HEK293 (cell line): ENCODE results near the gene ZFP1.

Experiments
- CTCF ChIA-PET: fragments of 350-600 bp; formaldehyde crosslinking; extraction: SDS; loops from one replicate; lab custom pipeline; 2021; ENCODE audit warnings: antibody characterized with exemption; lab: Yijun Ruan, JAX
- POLR2A ChIA-PET: fragments of 300-600 bp; formaldehyde crosslinking; extraction: SDS; loops from one replicate; lab custom pipeline; 2020; ENCODE audit warnings: antibody characterized with exemption, inconsistent platforms; lab: Yijun Ruan, JAX
- H3K27ac ChIP-seq: fragments of 200-500 bp; sonication (Bioruptor generic); 2 replicates; pipeline ENCODE4 v1.5.1; 2014; ENCODE audit warnings: low read depth, low read length, control low read depth, inconsistent platforms; ENCODE audit errors: extremely low read depth
- H3K36me3 ChIP-seq, 2 experiments: fragments of 200-500 bp in 1 of 2; sonication (Bioruptor generic) in 1 of 2; 1 replicate in 1 of 2; 2 replicates in 1 of 2; pipeline ENCODE4 v1.5.1; 2014 to 2017; ENCODE audit warnings: inconsistent platforms in 2 of 2, low read length in 2 of 2; ENCODE audit not compliant: control insufficient read depth in 2 of 2, insufficient read depth in 1 of 2
- H3K4me1 ChIP-seq: fragments of 200-500 bp; sonication (Bioruptor generic); 2 replicates; pipeline ENCODE4 v1.5.1; 2014; ENCODE audit warnings: mild to moderate bottlenecking, low read length, inconsistent platforms; ENCODE audit not compliant: control insufficient read depth, insufficient read depth
- H3K4me3 ChIP-seq: 2 replicates; pipeline ENCODE4 v1.5.1; 2011; ENCODE audit warnings: low read depth, mild to moderate bottlenecking, control low read depth, low read length, moderate library complexity
- H3K9me3 ChIP-seq: fragments of 200-500 bp; sonication (Bioruptor generic); 2 replicates; pipeline ENCODE4 v1.5.1; 2014; ENCODE audit warnings: low read depth, low read length, inconsistent platforms; ENCODE audit not compliant: control insufficient read depth, insufficient read depth
- KLF16 ChIP-seq: fragments of 450-650 bp; formaldehyde crosslinking; IDR thresholded peaks from 2 replicates; pipeline ENCODE4 v1.5.1; 2017; ENCODE audit warnings: missing biosample characterization, missing genetic modification characterization
- MEIS1 ChIP-seq: sonication (generic); formaldehyde crosslinking; IDR thresholded peaks from 2 replicates; pipeline ENCODE4 v1.8.1; 2022; ENCODE audit warnings: missing genetic modification reagents, mild to moderate bottlenecking, borderline replicate concordance
- SETDB1 ChIP-seq: IDR thresholded peaks from one replicate; pipeline ENCODE4 v1.6.1; 2017; ENCODE audit warnings: mild to moderate bottlenecking, low read length, moderate library complexity, mixed read lengths; ENCODE audit not compliant: insufficient read length
- TRIM28 ChIP-seq: IDR thresholded peaks from 2 replicates; pipeline ENCODE4 v1.6.1; 2011; ENCODE audit warnings: low read length, control low read depth, borderline replicate concordance
- ZNF157 ChIP-seq: fragments of 450-650 bp; formaldehyde crosslinking; IDR thresholded peaks from 2 replicates; pipeline ENCODE4 v1.5.1; 2016; ENCODE audit warnings: missing biosample characterization, missing genetic modification characterization
- ZNF184 ChIP-seq: fragments of 450-650 bp; IDR thresholded peaks from 2 replicates; pipeline ENCODE4 v1.5.1; 2018; ENCODE audit warnings: missing biosample characterization, mild to moderate bottlenecking, missing genetic modification characterization
- ZNF19 ChIP-seq: fragments of 450-650 bp; formaldehyde crosslinking; IDR thresholded peaks from 2 replicates; pipeline ENCODE4; 2016; ENCODE audit warnings: missing biosample characterization, missing genetic modification characterization, low read depth
- ZNF211 ChIP-seq: fragments of 450-650 bp; formaldehyde crosslinking; IDR thresholded peaks from 2 replicates; pipeline ENCODE4 v1.5.1; 2016; ENCODE audit warnings: low read depth, missing biosample characterization, missing genetic modification characterization
- ZNF221 ChIP-seq: fragments of 450-650 bp; formaldehyde crosslinking; IDR thresholded peaks from 2 replicates; pipeline ENCODE4 v1.5.1; 2017; ENCODE audit warnings: missing biosample characterization, missing genetic modification characterization, borderline replicate concordance
- ZNF248 ChIP-seq: fragments of 450-650 bp; formaldehyde crosslinking; IDR thresholded peaks from 2 replicates; pipeline ENCODE4 v1.5.1; 2017; ENCODE audit warnings: missing biosample characterization, missing genetic modification characterization
- ZNF274 ChIP-seq, 2 experiments: fragments of 200-500 bp in 1 of 2; fragments of 450-650 bp in 1 of 2; sonication (Bioruptor generic) in 1 of 2; formaldehyde crosslinking in 1 of 2; IDR thresholded peaks; 2 replicates each; pipeline versions ENCODE4 v1.5.1 to v1.6.1; 2014 to 2016; ENCODE audit warnings: borderline replicate concordance in 1 of 2, inconsistent platforms in 1 of 2, low read length in 1 of 2, missing biosample characterization in 1 of 2, missing genetic modification characterization in 1 of 2
- ZNF48 ChIP-seq: fragments of 450-650 bp; formaldehyde crosslinking; IDR thresholded peaks from 2 replicates; pipeline ENCODE4 v1.5.1; 2016; ENCODE audit warnings: missing biosample characterization, missing genetic modification characterization
- ZNF549 ChIP-seq: fragments of 450-650 bp; IDR thresholded peaks from 2 replicates; pipeline ENCODE4 v1.5.1; 2018; ENCODE audit warnings: missing biosample characterization, missing genetic modification characterization, mild to moderate bottlenecking, inconsistent platforms, moderate library complexity
- ZNF555 ChIP-seq: fragments of 450-650 bp; formaldehyde crosslinking; conservative IDR thresholded peaks from 2 replicates; pipeline ENCODE4 v1.5.1; 2017; ENCODE audit warnings: missing biosample characterization, mild to moderate bottlenecking, missing genetic modification characterization, inconsistent platforms
- ZNF560 ChIP-seq: fragments of 450-650 bp; formaldehyde crosslinking; IDR thresholded peaks from 2 replicates; pipeline ENCODE4 v1.5.1; 2017; ENCODE audit warnings: missing biosample characterization, missing genetic modification characterization, borderline replicate concordance
- ZNF621 ChIP-seq: fragments of 450-650 bp; formaldehyde crosslinking; IDR thresholded peaks from 2 replicates; pipeline ENCODE4 v1.5.1; 2017; ENCODE audit warnings: missing biosample characterization, missing genetic modification characterization
- ZNF76 ChIP-seq: fragments of 450-650 bp; formaldehyde crosslinking; IDR thresholded peaks from 2 replicates; pipeline ENCODE4; 2016; ENCODE audit warnings: low read depth, missing biosample characterization, missing genetic modification characterization, borderline replicate concordance
- ZNF776 ChIP-seq: fragments of 450-650 bp; formaldehyde crosslinking; IDR thresholded peaks from 2 replicates; pipeline ENCODE4 v1.5.0; 2017; ENCODE audit warnings: missing biosample characterization, missing genetic modification characterization, borderline replicate concordance
- TF ChIP-seq, protein P1 (sequence below): fragments of 450-650 bp; formaldehyde crosslinking; IDR thresholded peaks from 2 replicates; pipeline ENCODE4 v1.5.1; 2016; ENCODE audit warnings: missing biosample characterization, missing genetic modification characterization
- TF ChIP-seq, protein P2 (sequence below): fragments of 450-650 bp; formaldehyde crosslinking; IDR thresholded peaks from 2 replicates; pipeline ENCODE4 v1.5.1; 2016; ENCODE audit warnings: missing biosample characterization, missing genetic modification characterization
- TF ChIP-seq, protein P3 (sequence below): fragments of 450-650 bp; formaldehyde crosslinking; IDR thresholded peaks from 2 replicates; pipeline ENCODE4; 2016; ENCODE audit warnings: missing biosample characterization, missing genetic modification characterization
- TF ChIP-seq, protein P4 (sequence below): fragments of 450-650 bp; formaldehyde crosslinking; IDR thresholded peaks from 2 replicates; pipeline ENCODE4 v1.5.1; 2016; ENCODE audit warnings: missing biosample characterization, missing genetic modification characterization, low read depth

The ZFP1 gene

DNA sequence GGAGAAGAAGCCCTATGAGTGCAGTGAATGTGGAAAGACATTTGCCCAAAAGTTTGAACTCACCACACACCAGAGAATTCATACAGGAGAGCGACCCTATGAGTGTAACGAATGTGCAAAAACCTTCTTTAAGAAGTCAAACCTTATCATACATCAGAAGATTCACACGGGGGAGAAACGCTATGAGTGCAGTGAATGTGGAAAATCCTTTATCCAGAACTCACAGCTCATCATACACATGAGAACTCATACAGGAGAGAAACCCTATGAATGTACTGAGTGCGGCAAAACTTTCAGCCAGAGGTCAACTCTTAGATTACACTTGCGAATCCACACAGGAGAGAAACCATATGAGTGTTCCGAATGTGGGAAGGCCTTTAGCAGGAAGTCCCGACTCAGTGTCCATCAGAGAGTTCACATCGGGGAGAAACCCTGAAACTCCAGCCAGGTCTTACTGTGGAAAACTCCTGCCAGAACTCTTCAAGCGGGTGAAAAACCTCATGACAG, 21.6 kb downstream of the ZFP1 start:
- CTCF ChIA-PET = no interaction called here
- Histone ChIP-seq H3K4me1 (no peaks in the 10 kb centered on the region), H3K9me3 (no peaks in the 10 kb centered on the region; the same call in 1 of the 2 replicates), H3K4me3 (no peak overlapping the region), H3K27ac (no peak overlapping the region), H3K36me3 (peaks cover 15 to 51% of the 10 kb centered on the region in 2 experiments; a peak in 2 of 3 replicates)
- POLR2A ChIA-PET = no interaction called here
- TF ChIP-seq ZNF560 (tag by site-specific recombination) (no peak), KLF16 (tag by site-specific recombination) (no peak), TRIM28 (peak; percentile 83; the same call in 1 of the 2 replicates), ZNF274 (IDR thresholded peaks at IDR 0.05; ENCODE audit: low read length) (peak; percentile 77; the same call in 1 of the 2 replicates), ZNF274 (tag by site-specific recombination; IDR thresholded peaks at IDR 0.05; ENCODE audit: borderline replicate concordance) (peak; percentile 96), ZNF19 (no peak), SETDB1 (peak; percentile 97)

DNA sequence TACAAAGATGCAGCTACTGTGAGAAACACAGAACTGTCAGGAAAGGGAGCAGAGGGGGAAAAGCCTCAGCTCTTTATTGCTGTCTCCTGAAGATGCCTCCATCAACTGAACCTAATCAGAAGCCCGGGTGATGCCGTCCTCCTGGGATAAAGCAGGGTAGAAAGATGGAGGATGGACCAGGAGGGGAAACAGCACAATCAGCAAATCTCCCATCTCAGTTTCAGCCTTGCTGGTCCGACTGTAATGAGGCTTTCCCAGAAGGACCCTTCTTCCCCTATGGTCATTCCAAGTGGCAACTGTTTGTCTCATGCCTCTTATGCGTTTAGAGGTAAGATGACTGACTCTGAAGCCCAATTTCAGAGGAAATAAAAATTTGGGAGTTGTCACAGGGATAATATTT, 24.3 kb downstream of the ZFP1 start:
- Histone ChIP-seq H3K27ac (no peak overlapping the region), H3K4me3 (no peak overlapping the region), H3K36me3 (peaks cover 8 to 35% of the 10 kb centered on the region in 2 experiments; a peak in 2 of 3 replicates), H3K9me3 (no peaks in the 10 kb centered on the region; the same call in 1 of the 2 replicates), H3K4me1 (no peaks in the 10 kb centered on the region)
- ChIA-PET POLR2A (no interaction called here), CTCF (no interaction called here)
- TF ChIP-seq ZNF157 (no peak), ZNF555 (tag by site-specific recombination) (no peak), ZNF19 (no peak), ZNF776 (no peak), ZNF184 (no peak), MEIS1 (CRISPR knock-in tag) (no peak), ZNF48 (tag by site-specific recombination) (no peak), ZNF621 (no peak), ZNF549 (tag by site-specific recombination) (no peak), ZNF211 (tag by site-specific recombination) (no peak), ZNF76 (tag by site-specific recombination) (no peak), ZNF221 (tag by site-specific recombination) (no peak), ZNF248 (tag by site-specific recombination) (no peak)
- TF ChIP-seq, protein P1, sequence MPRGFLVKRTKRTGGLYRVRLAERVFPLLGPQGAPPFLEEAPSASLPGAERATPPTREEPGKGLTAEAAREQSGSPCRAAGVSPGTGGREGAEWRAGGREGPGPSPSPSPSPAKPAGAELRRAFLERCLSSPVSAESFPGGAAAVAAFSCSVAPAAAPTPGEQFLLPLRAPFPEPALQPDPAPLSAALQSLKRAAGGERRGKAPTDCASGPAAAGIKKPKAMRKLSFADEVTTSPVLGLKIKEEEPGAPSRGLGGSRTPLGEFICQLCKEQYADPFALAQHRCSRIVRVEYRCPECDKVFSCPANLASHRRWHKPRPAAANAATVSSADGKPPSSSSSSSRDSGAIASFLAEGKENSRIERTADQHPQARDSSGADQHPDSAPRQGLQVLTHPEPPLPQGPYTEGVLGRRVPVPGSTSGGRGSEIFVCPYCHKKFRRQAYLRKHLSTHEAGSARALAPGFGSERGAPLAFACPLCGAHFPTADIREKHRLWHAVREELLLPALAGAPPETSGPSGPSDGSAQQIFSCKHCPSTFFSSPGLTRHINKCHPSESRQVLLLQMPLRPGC (tag by site-specific recombination) = no peak
- TF ChIP-seq, protein P2, sequence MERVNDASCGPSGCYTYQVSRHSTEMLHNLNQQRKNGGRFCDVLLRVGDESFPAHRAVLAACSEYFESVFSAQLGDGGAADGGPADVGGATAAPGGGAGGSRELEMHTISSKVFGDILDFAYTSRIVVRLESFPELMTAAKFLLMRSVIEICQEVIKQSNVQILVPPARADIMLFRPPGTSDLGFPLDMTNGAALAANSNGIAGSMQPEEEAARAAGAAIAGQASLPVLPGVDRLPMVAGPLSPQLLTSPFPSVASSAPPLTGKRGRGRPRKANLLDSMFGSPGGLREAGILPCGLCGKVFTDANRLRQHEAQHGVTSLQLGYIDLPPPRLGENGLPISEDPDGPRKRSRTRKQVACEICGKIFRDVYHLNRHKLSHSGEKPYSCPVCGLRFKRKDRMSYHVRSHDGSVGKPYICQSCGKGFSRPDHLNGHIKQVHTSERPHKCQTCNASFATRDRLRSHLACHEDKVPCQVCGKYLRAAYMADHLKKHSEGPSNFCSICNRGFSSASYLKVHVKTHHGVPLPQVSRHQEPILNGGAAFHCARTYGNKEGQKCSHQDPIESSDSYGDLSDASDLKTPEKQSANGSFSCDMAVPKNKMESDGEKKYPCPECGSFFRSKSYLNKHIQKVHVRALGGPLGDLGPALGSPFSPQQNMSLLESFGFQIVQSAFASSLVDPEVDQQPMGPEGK = no peak
- TF ChIP-seq, protein P3, sequence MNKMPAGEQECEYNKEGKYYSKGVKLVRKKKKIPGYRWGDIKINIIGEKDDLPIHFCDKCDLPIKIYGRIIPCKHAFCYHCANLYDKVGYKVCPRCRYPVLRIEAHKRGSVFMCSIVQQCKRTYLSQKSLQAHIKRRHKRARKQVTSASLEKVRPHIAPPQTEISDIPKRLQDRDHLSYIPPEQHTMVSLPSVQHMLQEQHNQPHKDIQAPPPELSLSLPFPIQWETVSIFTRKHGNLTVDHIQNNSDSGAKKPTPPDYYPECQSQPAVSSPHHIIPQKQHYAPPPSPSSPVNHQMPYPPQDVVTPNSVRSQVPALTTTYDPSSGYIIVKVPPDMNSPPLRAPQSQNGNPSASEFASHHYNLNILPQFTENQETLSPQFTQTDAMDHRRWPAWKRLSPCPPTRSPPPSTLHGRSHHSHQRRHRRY = no peak
- TF ChIP-seq, protein P4, sequence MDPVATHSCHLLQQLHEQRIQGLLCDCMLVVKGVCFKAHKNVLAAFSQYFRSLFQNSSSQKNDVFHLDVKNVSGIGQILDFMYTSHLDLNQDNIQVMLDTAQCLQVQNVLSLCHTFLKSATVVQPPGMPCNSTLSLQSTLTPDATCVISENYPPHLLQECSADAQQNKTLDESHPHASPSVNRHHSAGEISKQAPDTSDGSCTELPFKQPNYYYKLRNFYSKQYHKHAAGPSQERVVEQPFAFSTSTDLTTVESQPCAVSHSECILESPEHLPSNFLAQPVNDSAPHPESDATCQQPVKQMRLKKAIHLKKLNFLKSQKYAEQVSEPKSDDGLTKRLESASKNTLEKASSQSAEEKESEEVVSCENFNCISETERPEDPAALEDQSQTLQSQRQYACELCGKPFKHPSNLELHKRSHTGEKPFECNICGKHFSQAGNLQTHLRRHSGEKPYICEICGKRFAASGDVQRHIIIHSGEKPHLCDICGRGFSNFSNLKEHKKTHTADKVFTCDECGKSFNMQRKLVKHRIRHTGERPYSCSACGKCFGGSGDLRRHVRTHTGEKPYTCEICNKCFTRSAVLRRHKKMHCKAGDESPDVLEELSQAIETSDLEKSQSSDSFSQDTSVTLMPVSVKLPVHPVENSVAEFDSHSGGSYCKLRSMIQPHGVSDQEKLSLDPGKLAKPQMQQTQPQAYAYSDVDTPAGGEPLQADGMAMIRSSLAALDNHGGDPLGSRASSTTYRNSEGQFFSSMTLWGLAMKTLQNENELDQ (tag by site-specific recombination) = no peak
